ENCODE results near the gene STK39.

The STK39 gene

DNA sequence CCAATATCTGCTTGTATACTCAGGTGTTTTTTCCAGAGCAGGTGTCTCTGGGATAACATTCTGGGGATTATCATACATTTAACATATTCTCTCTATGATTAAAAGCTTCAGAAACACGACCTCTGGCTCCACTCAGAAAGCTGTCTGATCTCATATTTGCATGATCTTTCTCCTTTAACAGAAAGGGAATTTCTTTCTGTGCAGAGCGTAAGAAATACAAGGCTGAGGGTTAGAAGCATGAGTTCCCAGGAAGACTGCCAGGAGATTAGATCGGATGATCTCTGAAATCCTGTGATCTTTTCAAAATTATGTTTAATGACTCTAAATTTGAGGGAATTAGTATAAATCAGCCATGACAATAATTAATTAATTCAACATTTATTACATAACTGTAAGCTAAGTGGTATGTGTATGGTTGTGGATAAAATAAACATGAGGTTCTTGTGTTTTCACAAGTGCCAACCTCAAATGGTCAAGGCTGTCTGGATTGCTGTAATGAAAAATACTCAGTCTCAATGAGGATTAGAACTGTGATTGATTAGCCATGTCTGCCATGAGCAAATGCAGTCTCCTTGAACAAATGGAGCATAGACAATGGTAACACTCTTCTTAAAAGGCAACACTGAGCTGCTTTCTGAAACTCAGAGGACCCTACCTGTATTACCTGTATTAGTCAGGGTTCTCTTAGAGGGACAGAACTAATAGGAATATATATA lies 304.9 kb downstream of the STK39 start:
- Histone ChIP-seq H3K4me1 (ENCODE audit: control insufficient read depth in 1 of 2, insufficient read depth in 2 of 2, low read length in 2 of 2) (peaks cover 0 to 2% of the 10 kb centered on the region in 2 experiments), H3K36me3 (ENCODE audit: control insufficient read depth in 1 of 2, insufficient read depth in 2 of 2, low read length in 2 of 2) (no peaks in the 10 kb centered on the region), H3K79me2 (ENCODE audit: control insufficient read depth, insufficient read depth, low read length, poor library complexity) (no peaks in the 10 kb centered on the region), H4K91ac (ENCODE audit: low read depth, low read length) (no peak overlapping the region), H2BK120ac (ENCODE audit: insufficient read depth, low read length, poor library complexity) (no peak overlapping the region), H3K27ac (ENCODE audit: low read depth, low read length) (no peak overlapping the region), H3K4ac (ENCODE audit: low read depth, low read length) (no peak overlapping the region), H2BK12ac (ENCODE audit: low read length) (no peak overlapping the region), H3K9ac (ENCODE audit: low read length) (no peak overlapping the region), H3K9me3 (ENCODE audit: insufficient read depth, low read depth, low read length) (peaks cover 1% of the 10 kb centered on the region), H3K27me3 (ENCODE audit: insufficient read depth, low read length) (no peaks in the 10 kb centered on the region), H3K79me1 (ENCODE audit: low read length) (no peaks in the 10 kb centered on the region), H3K4me2 (ENCODE audit: low read length) (no peak overlapping the region), H3K18ac (ENCODE audit: low read length) (no peak overlapping the region), H3K23ac (ENCODE audit: low read length) (no peak overlapping the region), H3K14ac (ENCODE audit: low read length) (no peak overlapping the region), H4K8ac (ENCODE audit: low read depth, low read length) (no peak overlapping the region), H2AFZ (ENCODE audit: insufficient read depth, low read length, poor library complexity) (no peak overlapping the region), H2BK5ac (ENCODE audit: low read depth, low read length, poor library complexity) (no peak overlapping the region), H2AK5ac (ENCODE audit: low read length) (no peak overlapping the region), H4K12ac (ENCODE audit: low read depth, low read length) (no peak overlapping the region), H3K4me3 (ENCODE audit: low read depth, low read length) (no peak overlapping the region)
- DNase-seq = no peak
- WGBS (ENCODE audit: extremely low coverage, insufficient coverage, insufficient read length) = no CpG with 5 or more reads among the region's 3 CpGs

DNA sequence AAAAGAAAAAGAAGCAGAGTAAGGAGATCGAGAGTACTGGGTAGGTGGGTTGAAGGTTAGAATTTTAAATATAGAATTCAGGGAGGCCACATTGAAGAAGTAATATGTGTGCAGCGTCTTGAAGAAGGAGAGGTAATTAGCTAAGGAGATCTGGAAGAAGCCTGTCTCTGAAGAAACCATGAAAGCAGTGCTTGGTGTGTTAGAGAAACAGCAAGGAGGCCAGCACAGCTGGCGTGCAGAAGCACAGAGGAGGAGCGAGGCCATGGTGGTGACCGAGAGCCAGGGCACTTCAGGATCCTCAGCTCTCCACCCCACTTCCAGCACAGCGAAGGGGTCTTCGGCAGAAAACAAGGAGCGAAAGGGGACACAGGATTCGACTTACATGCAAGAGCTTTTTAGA lies 305.8 kb downstream of the STK39 start:
- no peaks in the 10 kb centered on the region for H3K27me3 ChIP-seq (ENCODE audit: insufficient read depth, low read length)
- H3K14ac ChIP-seq (ENCODE audit: low read length) = no peak overlapping the region
- H2BK12ac ChIP-seq (ENCODE audit: low read length) = no peak overlapping the region
- H3K18ac ChIP-seq (ENCODE audit: low read length) = no peak overlapping the region
- no peak overlapping the region for H4K12ac ChIP-seq (ENCODE audit: low read depth, low read length)
- H3K79me1 ChIP-seq (ENCODE audit: low read length) = no peaks in the 10 kb centered on the region
- H3K4me2 ChIP-seq (ENCODE audit: low read length) = no peak overlapping the region
- peaks cover 2% of the 10 kb centered on the region for H3K79me2 ChIP-seq (ENCODE audit: control insufficient read depth, insufficient read depth, low read length, poor library complexity)
- no peak overlapping the region for H3K23ac ChIP-seq (ENCODE audit: low read length)
- DNase-seq = no peak
- no peak overlapping the region for H4K8ac ChIP-seq (ENCODE audit: low read depth, low read length)
- H2BK5ac ChIP-seq (ENCODE audit: low read depth, low read length, poor library complexity) = no peak overlapping the region
- no peaks in the 10 kb centered on the region for H3K36me3 ChIP-seq (ENCODE audit: control insufficient read depth in 1 of 2, insufficient read depth in 2 of 2, low read length in 2 of 2)
- no peak overlapping the region for H3K9ac ChIP-seq (ENCODE audit: low read length)
- no peak overlapping the region for H2AK5ac ChIP-seq (ENCODE audit: low read length)
- H3K4me3 ChIP-seq (ENCODE audit: low read depth, low read length) = no peak overlapping the region
- peaks cover 0 to 2% of the 10 kb centered on the region in 2 experiments for H3K4me1 ChIP-seq (ENCODE audit: control insufficient read depth in 1 of 2, insufficient read depth in 2 of 2, low read length in 2 of 2)
- H2AFZ ChIP-seq (ENCODE audit: insufficient read depth, low read length, poor library complexity) = no peak overlapping the region
- H4K91ac ChIP-seq (ENCODE audit: low read depth, low read length) = no peak overlapping the region
- H3K9me3 ChIP-seq (ENCODE audit: insufficient read depth, low read depth, low read length) = peaks cover 1% of the 10 kb centered on the region
- WGBS (ENCODE audit: extremely low coverage, insufficient coverage, insufficient read length) = 100% methylated on average over 1 of the region's 9 CpGs
- no peak overlapping the region for H3K4ac ChIP-seq (ENCODE audit: low read depth, low read length)
- H3K27ac ChIP-seq (ENCODE audit: low read depth, low read length) = no peak overlapping the region
- H2BK120ac ChIP-seq (ENCODE audit: insufficient read depth, low read length, poor library complexity) = no peak overlapping the region

DNA sequence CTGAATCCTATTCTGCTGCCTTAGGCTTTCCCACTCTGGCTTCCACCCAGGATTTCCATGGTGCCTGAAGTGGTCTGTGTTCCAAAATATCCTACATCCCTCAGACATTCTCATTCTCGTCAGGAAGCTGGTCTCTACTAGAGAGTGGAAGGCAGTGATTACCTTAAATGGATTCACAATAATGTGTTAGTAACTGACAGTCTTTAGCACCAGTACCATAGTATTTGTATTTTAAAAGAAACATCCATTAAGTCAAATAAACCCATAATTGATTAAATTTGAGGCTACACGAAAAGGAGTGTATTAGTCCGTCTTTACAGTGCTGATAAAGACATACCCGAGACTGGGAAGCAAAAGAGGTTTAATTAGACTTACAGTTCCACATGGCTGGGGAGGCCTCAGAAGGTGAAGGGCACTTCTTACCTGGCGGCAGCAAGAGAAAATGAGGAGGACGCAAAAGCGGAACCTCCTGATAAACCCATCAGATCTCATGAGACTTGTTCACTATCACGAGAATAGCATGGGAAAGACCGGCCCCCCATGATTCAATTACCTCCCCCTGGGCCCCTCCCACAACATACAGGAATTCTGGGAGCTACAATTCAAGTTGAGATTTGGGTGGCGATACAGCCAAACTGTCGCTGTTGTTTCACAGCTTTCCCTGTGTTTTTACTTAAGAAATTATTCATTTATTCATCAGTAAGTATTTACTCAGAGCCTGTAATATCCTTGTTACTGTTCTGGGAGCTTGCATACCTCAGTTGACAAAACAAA lies 306.5 kb downstream of the STK39 start:
- Histone ChIP-seq H3K18ac (ENCODE audit: low read length) (no peak overlapping the region), H4K12ac (ENCODE audit: low read depth, low read length) (no peak overlapping the region), H2AFZ (ENCODE audit: insufficient read depth, low read length, poor library complexity) (no peak overlapping the region), H2AK5ac (ENCODE audit: low read length) (no peak overlapping the region), H3K79me2 (ENCODE audit: control insufficient read depth, insufficient read depth, low read length, poor library complexity) (peaks cover 2% of the 10 kb centered on the region), H2BK120ac (ENCODE audit: insufficient read depth, low read length, poor library complexity) (no peak overlapping the region), H2BK5ac (ENCODE audit: low read depth, low read length, poor library complexity) (no peak overlapping the region), H3K14ac (ENCODE audit: low read length) (no peak overlapping the region), H3K4me3 (ENCODE audit: low read depth, low read length) (no peak overlapping the region), H2BK12ac (ENCODE audit: low read length) (no peak overlapping the region), H4K91ac (ENCODE audit: low read depth, low read length) (no peak overlapping the region), H3K79me1 (ENCODE audit: low read length) (no peaks in the 10 kb centered on the region), H3K27ac (ENCODE audit: low read depth, low read length) (no peak overlapping the region), H3K4ac (ENCODE audit: low read depth, low read length) (no peak overlapping the region), H3K23ac (ENCODE audit: low read length) (no peak overlapping the region), H3K27me3 (ENCODE audit: insufficient read depth, low read length) (no peaks in the 10 kb centered on the region), H3K4me1 (ENCODE audit: control insufficient read depth in 1 of 2, insufficient read depth in 2 of 2, low read length in 2 of 2) (no peaks in the 10 kb centered on the region), H3K36me3 (ENCODE audit: control insufficient read depth in 1 of 2, insufficient read depth in 2 of 2, low read length in 2 of 2) (no peaks in the 10 kb centered on the region), H3K9me3 (ENCODE audit: insufficient read depth, low read depth, low read length) (peaks cover 1% of the 10 kb centered on the region), H3K4me2 (ENCODE audit: low read length) (no peak overlapping the region), H4K8ac (ENCODE audit: low read depth, low read length) (no peak overlapping the region), H3K9ac (ENCODE audit: low read length) (no peak overlapping the region)
- no CpG with 5 or more reads among the region's 11 CpGs for WGBS (ENCODE audit: extremely low coverage, insufficient coverage, insufficient read length)
- DNase-seq = no peak

DNA sequence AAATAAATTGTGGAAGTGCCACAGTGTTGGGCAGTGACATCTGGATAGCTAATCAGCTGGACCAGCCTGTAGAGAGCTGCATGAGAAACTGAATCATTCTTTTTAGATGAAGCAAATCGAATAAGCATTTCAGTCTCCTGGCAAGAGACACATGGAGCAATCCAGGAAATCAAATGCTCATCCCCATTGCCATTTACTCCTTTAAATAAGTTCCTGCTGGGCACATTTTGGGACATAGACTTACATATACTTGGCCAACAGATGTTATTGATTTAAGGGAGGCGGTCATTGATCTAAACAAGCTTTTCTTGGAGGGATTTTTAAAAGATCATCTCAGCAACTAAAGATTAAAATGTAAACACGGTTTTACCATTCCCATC lies 307.1 kb downstream of the STK39 start:
- Histone ChIP-seq H2BK5ac (ENCODE audit: low read depth, low read length, poor library complexity) (no peak overlapping the region), H3K36me3 (ENCODE audit: control insufficient read depth in 1 of 2, insufficient read depth in 2 of 2, low read length in 2 of 2) (no peaks in the 10 kb centered on the region)

More for the DNA sequence above, 307.1 kb downstream of the STK39 start:
- no peak overlapping the region for H4K12ac ChIP-seq (ENCODE audit: low read depth, low read length)
- no peak for DNase-seq
- no peaks in the 10 kb centered on the region for H3K79me1 ChIP-seq (ENCODE audit: low read length)
- no peak overlapping the region for H3K14ac ChIP-seq (ENCODE audit: low read length)
- H2AK5ac ChIP-seq (ENCODE audit: low read length) = no peak overlapping the region
- no peak overlapping the region for H4K8ac ChIP-seq (ENCODE audit: low read depth, low read length)
- H3K4me1 ChIP-seq (ENCODE audit: control insufficient read depth in 1 of 2, insufficient read depth in 2 of 2, low read length in 2 of 2) = no peaks in the 10 kb centered on the region
- no peak overlapping the region for H3K4me3 ChIP-seq (ENCODE audit: low read depth, low read length)
- peaks cover 2% of the 10 kb centered on the region for H3K79me2 ChIP-seq (ENCODE audit: control insufficient read depth, insufficient read depth, low read length, poor library complexity)
- H3K18ac ChIP-seq (ENCODE audit: low read length) = no peak overlapping the region
- peaks cover 1% of the 10 kb centered on the region for H3K9me3 ChIP-seq (ENCODE audit: insufficient read depth, low read depth, low read length)
- H4K91ac ChIP-seq (ENCODE audit: low read depth, low read length) = no peak overlapping the region
- H3K9ac ChIP-seq (ENCODE audit: low read length) = no peak overlapping the region
- no peak overlapping the region for H2BK120ac ChIP-seq (ENCODE audit: insufficient read depth, low read length, poor library complexity)
- no peak overlapping the region for H3K27ac ChIP-seq (ENCODE audit: low read depth, low read length)
- no peak overlapping the region for H2BK12ac ChIP-seq (ENCODE audit: low read length)
- H3K27me3 ChIP-seq (ENCODE audit: insufficient read depth, low read length) = no peaks in the 10 kb centered on the region
- no peak overlapping the region for H3K4me2 ChIP-seq (ENCODE audit: low read length)
- no peak overlapping the region for H2AFZ ChIP-seq (ENCODE audit: insufficient read depth, low read length, poor library complexity)
- no peak overlapping the region for H3K23ac ChIP-seq (ENCODE audit: low read length)
- no peak overlapping the region for H3K4ac ChIP-seq (ENCODE audit: low read depth, low read length)
- no CpG with 5 or more reads among the region's 3 CpGs for WGBS (ENCODE audit: extremely low coverage, insufficient coverage, insufficient read length)

All from trophoblast cell (in vitro differentiated cells and primary cell).